Measurements from ENCODE around the gene ARHGAP25. TPM values are rescaled to one million over a fixed set of nuclear protein-coding genes. Genes with fewer than 3 reads are reported as not detected.

ARHGAP25 gene
- total and polyA plus RNA-seq, 10 of the 15 experiments (the other 5 are each of a cell fraction or from before 2014, with no cell fraction given): 0.15 to 1.0 (median 0.46) TPM

DNA sequence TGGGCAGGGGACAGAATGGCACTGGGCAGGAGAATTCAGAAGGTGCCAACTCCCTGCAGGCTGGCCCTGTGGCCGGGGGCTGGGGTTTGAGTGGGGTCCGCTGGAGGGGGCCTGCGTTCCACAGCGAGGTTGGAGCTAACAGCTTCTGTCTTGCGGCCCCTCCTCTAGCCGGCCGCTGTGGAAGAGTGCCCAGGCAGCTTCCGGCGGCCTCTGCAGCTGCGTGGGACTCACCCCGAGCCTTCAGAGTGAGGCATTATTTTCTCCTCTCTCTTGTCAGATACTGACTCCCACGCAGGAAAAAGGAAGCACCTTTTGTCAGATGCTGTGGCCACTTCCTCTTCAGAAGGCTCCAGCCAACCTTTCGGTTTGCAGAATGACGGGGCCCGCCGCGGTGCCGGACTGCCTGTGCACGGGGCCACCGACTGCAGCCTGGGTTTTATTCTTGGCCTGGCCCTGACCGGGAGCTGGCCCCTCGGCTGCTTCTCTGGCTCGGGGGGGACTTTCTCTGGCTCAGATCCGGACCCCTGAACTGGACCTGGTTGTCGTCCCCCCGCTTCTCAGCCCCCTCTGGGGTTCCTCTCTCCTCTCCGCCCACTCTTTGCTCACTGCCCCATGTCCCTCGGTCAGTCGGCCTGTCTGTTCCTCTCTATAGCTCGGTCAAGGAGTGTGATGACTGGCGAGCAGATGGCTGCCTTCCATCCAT is 40.1 kb downstream of the ARHGAP25 start (continued):
- no peak for TF ChIP-seq WRNIP1 (IDR thresholded peaks at IDR 0.05; ENCODE audit: borderline replicate concordance, low read depth, low read length)
- no peak for TF ChIP-seq BMI1 (IDR thresholded peaks at IDR 0.05; ENCODE audit: borderline replicate concordance)
- TF ChIP-seq PRDM15 (CRISPR knock-in tag; IDR thresholded peaks at IDR 0.05): no peak
- TF ChIP-seq NFXL1 (IDR thresholded peaks at IDR 0.05; ENCODE audit: borderline replicate concordance): no peak
- no peak for TF ChIP-seq MYC (IDR thresholded peaks at IDR 0.05; ENCODE audit: insufficient read depth, insufficient read length, insufficient replicate concordance, low read length, severe bottlenecking)
- 0 out of 2 replicates have a peak, but pooled peaks have one; percentile 23 for TF ChIP-seq CREM (IDR thresholded peaks at IDR 0.05; ENCODE audit: low read depth)
- no peak for TF ChIP-seq ATF3 (IDR thresholded peaks at IDR 0.05; ENCODE audit: borderline replicate concordance, extremely low read depth, low read depth, low read length)
- no peak for TF ChIP-seq ASH2L (IDR thresholded peaks at IDR 0.05; ENCODE audit: borderline replicate concordance, low read depth)
- TF ChIP-seq, protein P1, sequence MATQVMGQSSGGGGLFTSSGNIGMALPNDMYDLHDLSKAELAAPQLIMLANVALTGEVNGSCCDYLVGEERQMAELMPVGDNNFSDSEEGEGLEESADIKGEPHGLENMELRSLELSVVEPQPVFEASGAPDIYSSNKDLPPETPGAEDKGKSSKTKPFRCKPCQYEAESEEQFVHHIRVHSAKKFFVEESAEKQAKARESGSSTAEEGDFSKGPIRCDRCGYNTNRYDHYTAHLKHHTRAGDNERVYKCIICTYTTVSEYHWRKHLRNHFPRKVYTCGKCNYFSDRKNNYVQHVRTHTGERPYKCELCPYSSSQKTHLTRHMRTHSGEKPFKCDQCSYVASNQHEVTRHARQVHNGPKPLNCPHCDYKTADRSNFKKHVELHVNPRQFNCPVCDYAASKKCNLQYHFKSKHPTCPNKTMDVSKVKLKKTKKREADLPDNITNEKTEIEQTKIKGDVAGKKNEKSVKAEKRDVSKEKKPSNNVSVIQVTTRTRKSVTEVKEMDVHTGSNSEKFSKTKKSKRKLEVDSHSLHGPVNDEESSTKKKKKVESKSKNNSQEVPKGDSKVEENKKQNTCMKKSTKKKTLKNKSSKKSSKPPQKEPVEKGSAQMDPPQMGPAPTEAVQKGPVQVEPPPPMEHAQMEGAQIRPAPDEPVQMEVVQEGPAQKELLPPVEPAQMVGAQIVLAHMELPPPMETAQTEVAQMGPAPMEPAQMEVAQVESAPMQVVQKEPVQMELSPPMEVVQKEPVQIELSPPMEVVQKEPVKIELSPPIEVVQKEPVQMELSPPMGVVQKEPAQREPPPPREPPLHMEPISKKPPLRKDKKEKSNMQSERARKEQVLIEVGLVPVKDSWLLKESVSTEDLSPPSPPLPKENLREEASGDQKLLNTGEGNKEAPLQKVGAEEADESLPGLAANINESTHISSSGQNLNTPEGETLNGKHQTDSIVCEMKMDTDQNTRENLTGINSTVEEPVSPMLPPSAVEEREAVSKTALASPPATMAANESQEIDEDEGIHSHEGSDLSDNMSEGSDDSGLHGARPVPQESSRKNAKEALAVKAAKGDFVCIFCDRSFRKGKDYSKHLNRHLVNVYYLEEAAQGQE (IDR thresholded peaks at IDR 0.05; ENCODE audit: low read depth, low read length): no peak
- no peak for TF ChIP-seq YBX1 (IDR thresholded peaks at IDR 0.05)
- TF ChIP-seq FOS (IDR thresholded peaks at IDR 0.05; ENCODE audit: borderline replicate concordance, extremely low read depth, insufficient read length): no peak
- TF ChIP-seq STAT1 (conservative IDR thresholded peaks at IDR 0.05): no peak
- TF ChIP-seq USF1 (IDR thresholded peaks at IDR 0.05; ENCODE audit: borderline replicate concordance, extremely low read length, insufficient read depth, low read depth, low read length): no peak
- no peak for TF ChIP-seq ZNF384 (IDR thresholded peaks at IDR 0.05; ENCODE audit: borderline replicate concordance, low read depth, low read length)
- no peak for TF ChIP-seq CHD1 (IDR thresholded peaks at IDR 0.05; ENCODE audit: low read depth, low read length)
- TF ChIP-seq ELK1 (IDR thresholded peaks at IDR 0.05; ENCODE audit: low read depth, low read length): no peak
- TF ChIP-seq RB1 (IDR thresholded peaks at IDR 0.05; ENCODE audit: borderline replicate concordance): no peak
- no peak for TF ChIP-seq PML (IDR thresholded peaks at IDR 0.05; ENCODE audit: low read length)
- TF ChIP-seq ETV6 (conservative IDR thresholded peaks at IDR 0.05 in 1 of 2, IDR thresholded peaks at IDR 0.05 in 1 of 2; ENCODE audit: borderline replicate concordance in 1 of 2, low read depth in 1 of 2): peak in 1 of 2 experiments; percentile 98; a peak in 2 of 4 replicates

All from GM12878 (cell line).